HG02798 (cell line): ENCODE results near the gene CDKAL1.
"Not testable (repeated sequence)": the region's sequence is repeated elsewhere in the genome, so short reads cannot be mapped to it uniquely, and the experiment has no call there.

ENCODE experiments used
- ATAC-seq: cut with Tn5 transposase; IDR thresholded peaks from one replicate; pipeline ENCODE4 v1.9.1; 2021; ENCODE audit warnings: mild to moderate bottlenecking; ENCODE audit not compliant: unreplicated experiment, poor library complexity

CDKAL1 gene

GRCh38 chr6:20630617-20631548 is 96.6 kb downstream of the CDKAL1 start:
- ATAC-seq, result no peak

GRCh38 chr6:20631549-20631924 is 97.3 kb downstream of the CDKAL1 start:
- ATAC-seq, result no peak

- no peak for ATAC-seq
Observed at GRCh38 chr6:20632696-20633095, 98.4 kb downstream of the CDKAL1 start.

GRCh38 chr6:20633566-20634340 is 99.5 kb downstream of the CDKAL1 start:
- no peak for ATAC-seq

- ATAC-seq, result no peak
Observed at GRCh38 chr6:20639161-20639560, 104.9 kb downstream of the CDKAL1 start.

GRCh38 chr6:20640181-20640580 is 105.9 kb downstream of the CDKAL1 start:
- no peak for ATAC-seq

GRCh38 chr6:20642441-20642840 is 108.2 kb downstream of the CDKAL1 start:
- no peak for ATAC-seq

- no peak for ATAC-seq
Observed at GRCh38 chr6:20644667-20645370, 110.6 kb downstream of the CDKAL1 start.

- not testable (repeated sequence) for ATAC-seq
Observed at GRCh38 chr6:20645572-20645971, 111.3 kb downstream of the CDKAL1 start.

- no peak for ATAC-seq
Observed at GRCh38 chr6:20647585-20647984, 113.3 kb downstream of the CDKAL1 start.

- ATAC-seq, result not testable (repeated sequence)
Observed at GRCh38 chr6:20649696-20650470, 115.6 kb downstream of the CDKAL1 start.

GRCh38 chr6:20652299-20653084 is 118.2 kb downstream of the CDKAL1 start:
- no peak for ATAC-seq

GRCh38 chr6:20653085-20653479 is 118.8 kb downstream of the CDKAL1 start:
- no peak for ATAC-seq

- ATAC-seq, result no peak
Observed at GRCh38 chr6:20655317-20655716, 121.1 kb downstream of the CDKAL1 start.

- ATAC-seq, result no peak
Observed at GRCh38 chr6:20657274-20657800, 123.1 kb downstream of the CDKAL1 start.

- ATAC-seq, result no peak
Observed at GRCh38 chr6:20658053-20658452, 123.8 kb downstream of the CDKAL1 start.

GRCh38 chr6:20658516-20658915 is 124.3 kb downstream of the CDKAL1 start:
- no peak for ATAC-seq

- no peak for ATAC-seq
Observed at GRCh38 chr6:20660534-20660933, 126.3 kb downstream of the CDKAL1 start.

GRCh38 chr6:20661721-20662120 is 127.5 kb downstream of the CDKAL1 start:
- ATAC-seq, result no peak
